Transverse colon (tissue), 4 donors: Measurements from ENCODE around the gene CARMIL1. TPM values are rescaled to one million over a fixed set of nuclear protein-coding genes. Genes with fewer than 3 reads are reported as not detected.

ENCODE experiments used
- DNase-seq: peaks from one replicate; pipeline ENCODE4 v3.0.0-alpha.2; 2019
- H3K27ac ChIP-seq, 4 donors: fragments of 200-600 bp; sonication (generic); 2 replicates each; pipeline ENCODE4 v1.5.1; 2016 to 2018; ENCODE audit warnings: inconsistent platforms in 4 of 4
- H3K27me3 ChIP-seq: fragments of 200-600 bp; sonication (generic); 2 replicates; pipeline ENCODE4 v1.5.1; 2017; ENCODE audit warnings: inconsistent platforms
- H3K36me3 ChIP-seq, 4 donors: fragments of 200-600 bp; sonication (generic); 2 replicates each; pipeline ENCODE4 v1.5.1; 2017 to 2019; ENCODE audit warnings: inconsistent platforms in 4 of 4
- H3K4me1 ChIP-seq, 4 donors: fragments of 200-600 bp; sonication (generic); 2 replicates each; pipeline ENCODE4 v1.5.1; 2017 to 2020; ENCODE audit warnings: inconsistent platforms in 4 of 4
- H3K4me3 ChIP-seq, 4 donors: fragments of 200-600 bp; sonication (generic); 1 replicate in 1 of 4; 2 replicates in 3 of 4; pipeline versions ENCODE4 v1.5.1 to v1.6.1; 2017 to 2019; ENCODE audit warnings: inconsistent platforms in 4 of 4
- H3K9me3 ChIP-seq, 2 donors: fragments of 200-600 bp; sonication (generic); 2 replicates each; pipeline ENCODE4 v1.5.1; 2017 to 2019; ENCODE audit warnings: inconsistent platforms in 2 of 2
- CTCF ChIP-seq, 5 experiments: fragments of 200-600 bp in 3 of 5; fragments of 450-650 bp in 2 of 5; sonication (generic) in 3 of 5; IDR thresholded peaks; 1 replicate in 2 of 5; 2 replicates in 3 of 5; pipeline ENCODE4 v1.5.1; 2016 to 2017; ENCODE audit warnings: antibody characterized with exemption in 5 of 5, inconsistent platforms in 3 of 5, mild to moderate bottlenecking in 2 of 5, moderate library complexity in 1 of 5
- EP300 ChIP-seq: sonication (generic); formaldehyde crosslinking; IDR thresholded peaks from one replicate; pipeline ENCODE4 v1.6.1; 2017; ENCODE audit warnings: antibody characterized with exemption, low read depth
- POLR2A ChIP-seq: fragments of 450-650 bp; IDR thresholded peaks from one replicate; pipeline ENCODE4 v1.6.1; 2016; ENCODE audit warnings: antibody characterized with exemption, mild to moderate bottlenecking, moderate library complexity
- POLR2AphosphoS5 ChIP-seq, 3 donors: sonication (generic); formaldehyde crosslinking; IDR thresholded peaks; one replicate each; pipeline ENCODE4 v1.6.1; 2016; ENCODE audit warnings: antibody characterized with exemption in 3 of 3
- WGBS, 2 donors: methylation state at CpG; one replicate each; pipeline ENCODE4 v1.1.5; 2018; ENCODE audit warnings: low coverage in 1 of 2; 5-methylcytosine and 5-hydroxymethylcytosine counted together
- in situ Hi-C, 4 donors: fragments of 200-750 bp; cut with MboI; loops; one replicate each; pipeline versions ENCODE4 v1.15.0 to v1.15.1; 2017; ENCODE audit warnings: low sequenced_read_pairs in 3 of 4, low pct_ligation_motif_present in 1 of 4, low pct_unique_long_range_greater_than_20kb in 1 of 4
- intact Hi-C: fragments of 100-400 bp; cut with DNase I; formaldehyde crosslinking; loops from one replicate; pipeline ENCODE4 v1.15.1; 2023; ENCODE audit warnings: low total_unique reads
- total RNA-seq, 4 donors: library from RNA; depleted of rRNA; stranded (reverse); fragments of >200 nt; gene quantifications; one replicate each; pipeline ENCODE4 v1.1.0, GENCODE V29; 2016

Gene CARMIL1
- total RNA-seq, 4 donors from 2014 or later = 25.1 to 93.5 (median 61.0) TPM

- H3K27me3 ChIP-seq = peaks cover 3% of the 10 kb centered on the region
- intact Hi-C loops (loop anchor here (10.0 kb wide), 1 partner anchor 334 kb away; no protein-coding TSS in a partner anchor), in situ Hi-C loops (loop anchor here in 3 of 4 donors (5.0 to 25.0 kb wide), 3 partner anchors 217 to 317 kb away; no protein-coding TSS in a partner anchor)
- no peak overlapping the region for H3K27ac ChIP-seq
- DNase-seq = no peak
- no peaks in the 10 kb centered on the region for H3K36me3 ChIP-seq
- H3K4me3 ChIP-seq = no peak overlapping the region
- H3K9me3 ChIP-seq = no peaks in the 10 kb centered on the region
- TF ChIP-seq EP300 (no peak), CTCF (IDR thresholded peaks at IDR 0.05) (no peak), POLR2AphosphoS5 (IDR thresholded peaks at IDR 0.05) (no peak), POLR2A (no peak)
- H3K4me1 ChIP-seq = peaks cover 0 to 12% (median under 1%) of the 10 kb centered on the region in 4 donors
Observed at GRCh38 chr6:25270559-25270958, 8.6 kb upstream of the CARMIL1 start.

- WGBS, 2 donors = 55 to 77% methylated on average over 1 of the region's 1 CpG
- intact Hi-C loops (loop anchor here (10.0 kb wide), 1 partner anchor 329 kb away; no protein-coding TSS in a partner anchor), in situ Hi-C loops (no loop called here)
Observed at GRCh38 chr6:25275436-25275835, 3.7 kb upstream of the CARMIL1 start.

GRCh38 chr6:25277386-25277785 lies 1.8 kb upstream of the CARMIL1 start:
- intact Hi-C loops (loop anchor here (10.0 kb wide), 1 partner anchor 327 kb away; no protein-coding TSS in a partner anchor), in situ Hi-C loops (no loop called here)
- 77 to 80% methylated on average over 1 of the region's 1 CpG for WGBS, 2 donors
- peaks cover 11 to 48% (median 19%) of the 10 kb centered on the region in 4 donors for H3K4me1 ChIP-seq
- no peaks in the 10 kb centered on the region for H3K9me3 ChIP-seq
- H3K27ac ChIP-seq = peak overlapping the region in 1 of 4 donors; percentile 82
- TF ChIP-seq POLR2AphosphoS5 (IDR thresholded peaks at IDR 0.05) (no peak), CTCF (IDR thresholded peaks at IDR 0.05) (no peak), POLR2A (no peak), EP300 (no peak)
- no peak for DNase-seq
- peaks cover 3% of the 10 kb centered on the region for H3K27me3 ChIP-seq
- H3K4me3 ChIP-seq = no peak overlapping the region
- no peaks in the 10 kb centered on the region for H3K36me3 ChIP-seq

More at GRCh38 chr6:25275436-25275835, 3.7 kb upstream of the CARMIL1 start:
- H3K9me3 ChIP-seq = no peaks in the 10 kb centered on the region
- no peak for DNase-seq
- H3K4me1 ChIP-seq = peaks cover 8 to 43% (median 18%) of the 10 kb centered on the region in 4 donors
- no peaks in the 10 kb centered on the region for H3K36me3 ChIP-seq
- TF ChIP-seq POLR2AphosphoS5 (IDR thresholded peaks at IDR 0.05) (no peak), CTCF (IDR thresholded peaks at IDR 0.05) (no peak), POLR2A (no peak), EP300 (no peak)
- no peak overlapping the region for H3K4me3 ChIP-seq
- no peak overlapping the region for H3K27ac ChIP-seq
- H3K27me3 ChIP-seq = peaks cover 3% of the 10 kb centered on the region

GRCh38 chr6:25277857-25278256 lies 1.3 kb upstream of the CARMIL1 start:
- Histone ChIP-seq H3K4me3 (peak overlapping the region in 1 of 4 donors; percentile 63), H3K9me3 (no peaks in the 10 kb centered on the region), H3K36me3 (no peaks in the 10 kb centered on the region), H3K4me1 (peaks cover 11 to 48% (median 19%) of the 10 kb centered on the region in 4 donors), H3K27ac (peak overlapping the region; percentile 82 to 92 (median 84)), H3K27me3 (peaks cover 3% of the 10 kb centered on the region)
- TF ChIP-seq CTCF (IDR thresholded peaks at IDR 0.05) = no peak
- TF ChIP-seq EP300 = no peak
- TF ChIP-seq POLR2A = no peak
- TF ChIP-seq POLR2AphosphoS5 (IDR thresholded peaks at IDR 0.05) = no peak
- WGBS, 2 donors = 56 to 57% methylated on average over 1 of the region's 1 CpG
- DNase-seq = no peak
- in situ Hi-C loops (no loop called here), intact Hi-C loops (loop anchor here (10.0 kb wide), 1 partner anchor 327 kb away; no protein-coding TSS in a partner anchor)
